ENCODE measurements around the gene C4orf36. TPM values are rescaled to one million over a fixed set of nuclear protein-coding genes. Genes with fewer than 3 reads are reported as not detected.
A peak's percentile ranks its signal among the peaks of the same experiment; 100 is the strongest.
"Not testable (repeated sequence)": the region's sequence is repeated elsewhere in the genome, so short reads cannot be mapped to it uniquely, and the experiment has no call there.

The C4orf36 gene
- polyA plus RNA-seq, 1 donor = 0.60 TPM

GRCh38 chr4:86892636-86892960 lies 376 bp upstream of the C4orf36 start:
- H3K36me3 ChIP-seq (ENCODE audit: control insufficient read depth, insufficient read depth, low read length) = no peaks in the 10 kb centered on the region
- DNase-seq = no peak
- no peak overlapping the region for H3K27ac ChIP-seq (ENCODE audit: low read length)
- no peaks in the 10 kb centered on the region for H3K27me3 ChIP-seq (ENCODE audit: control insufficient read depth, insufficient read depth, low read length)
- WGBS (ENCODE audit: insufficient coverage, low lambda C conversion rate) = 20% methylated on average over 1 of the region's 13 CpGs
- H3K4me3 ChIP-seq (ENCODE audit: low read length) = peak overlapping the region; percentile 81
- H3K4me1 ChIP-seq (ENCODE audit: control insufficient read depth, insufficient read depth, low read length) = no peaks in the 10 kb centered on the region
- no peaks in the 10 kb centered on the region for H3K9me3 ChIP-seq (ENCODE audit: control insufficient read depth, low read depth, low read length)

GRCh38 chr4:86890790-86891189 lies 1.4 kb downstream of the C4orf36 start:
- Histone ChIP-seq H3K36me3 (ENCODE audit: control insufficient read depth, insufficient read depth, low read length) (no peaks in the 10 kb centered on the region), H3K27me3 (ENCODE audit: control insufficient read depth, insufficient read depth, low read length) (no peaks in the 10 kb centered on the region), H3K27ac (ENCODE audit: low read length) (no peak overlapping the region), H3K4me1 (ENCODE audit: control insufficient read depth, insufficient read depth, low read length) (no peaks in the 10 kb centered on the region), H3K4me3 (ENCODE audit: low read length) (no peak overlapping the region), H3K9me3 (ENCODE audit: control insufficient read depth, low read depth, low read length) (no peaks in the 10 kb centered on the region)
- no peak for DNase-seq
- no CpG with 5 or more reads among the region's 7 CpGs for WGBS (ENCODE audit: insufficient coverage, low lambda C conversion rate)

- H3K4me1 ChIP-seq (ENCODE audit: control insufficient read depth, insufficient read depth, low read length) = no peaks in the 10 kb centered on the region
- H3K9me3 ChIP-seq (ENCODE audit: control insufficient read depth, low read depth, low read length) = peaks cover 15% of the 10 kb centered on the region
- H3K36me3 ChIP-seq (ENCODE audit: control insufficient read depth, insufficient read depth, low read length) = no peaks in the 10 kb centered on the region
- no peaks in the 10 kb centered on the region for H3K27me3 ChIP-seq (ENCODE audit: control insufficient read depth, insufficient read depth, low read length)
- DNase-seq = no peak
- no CpG with 5 or more reads among the region's 1 CpG for WGBS (ENCODE audit: insufficient coverage, low lambda C conversion rate)
- no peak overlapping the region for H3K4me3 ChIP-seq (ENCODE audit: low read length)
- H3K27ac ChIP-seq (ENCODE audit: low read length) = no peak overlapping the region
These were observed 12.6 kb downstream of the C4orf36 start for GRCh38 chr4:86879641-86880040.

GRCh38 chr4:86878640-86879039 lies 13.6 kb downstream of the C4orf36 start:
- peaks cover 15% of the 10 kb centered on the region for H3K9me3 ChIP-seq (ENCODE audit: control insufficient read depth, low read depth, low read length)
- H3K4me3 ChIP-seq (ENCODE audit: low read length) = no peak overlapping the region
- WGBS (ENCODE audit: insufficient coverage, low lambda C conversion rate) = no CpG with 5 or more reads among the region's 2 CpGs

GRCh38 chr4:86876894-86877685 lies 15.1 kb downstream of the C4orf36 start:
- Histone ChIP-seq H3K9me3 (ENCODE audit: control insufficient read depth, low read depth, low read length) (peaks cover 15% of the 10 kb centered on the region), H3K4me1 (ENCODE audit: control insufficient read depth, insufficient read depth, low read length) (no peaks in the 10 kb centered on the region), H3K4me3 (ENCODE audit: low read length) (no peak overlapping the region), H3K27me3 (ENCODE audit: control insufficient read depth, insufficient read depth, low read length) (no peaks in the 10 kb centered on the region), H3K36me3 (ENCODE audit: control insufficient read depth, insufficient read depth, low read length) (no peaks in the 10 kb centered on the region), H3K27ac (ENCODE audit: low read length) (no peak overlapping the region)
- WGBS (ENCODE audit: insufficient coverage, low lambda C conversion rate) = 88% methylated on average over 4 of the region's 4 CpGs
- DNase-seq = no peak

More at GRCh38 chr4:86878640-86879039, 13.6 kb downstream of the C4orf36 start:
- no peak for DNase-seq
- Histone ChIP-seq H3K27ac (ENCODE audit: low read length) (no peak overlapping the region), H3K4me1 (ENCODE audit: control insufficient read depth, insufficient read depth, low read length) (no peaks in the 10 kb centered on the region), H3K36me3 (ENCODE audit: control insufficient read depth, insufficient read depth, low read length) (no peaks in the 10 kb centered on the region), H3K27me3 (ENCODE audit: control insufficient read depth, insufficient read depth, low read length) (no peaks in the 10 kb centered on the region)

- not testable (repeated sequence) for H3K4me3 ChIP-seq (ENCODE audit: low read length); H3K27me3 ChIP-seq (ENCODE audit: control insufficient read depth, insufficient read depth, low read length); DNase-seq; H3K4me1 ChIP-seq (ENCODE audit: control insufficient read depth, insufficient read depth, low read length); H3K36me3 ChIP-seq (ENCODE audit: control insufficient read depth, insufficient read depth, low read length); H3K27ac ChIP-seq (ENCODE audit: low read length)
- no CpG with 5 or more reads among the region's 4 CpGs for WGBS (ENCODE audit: insufficient coverage, low lambda C conversion rate)
- H3K9me3 ChIP-seq (ENCODE audit: control insufficient read depth, low read depth, low read length) = peaks cover 12% of the 10 kb centered on the region
These were observed 16.8 kb downstream of the C4orf36 start for GRCh38 chr4:86875436-86875835.

GRCh38 chr4:86872135-86872534 lies 20.1 kb downstream of the C4orf36 start:
- Histone ChIP-seq H3K27me3 (ENCODE audit: control insufficient read depth, insufficient read depth, low read length) (no peaks in the 10 kb centered on the region), H3K27ac (ENCODE audit: low read length) (no peak overlapping the region), H3K36me3 (ENCODE audit: control insufficient read depth, insufficient read depth, low read length) (no peaks in the 10 kb centered on the region), H3K4me1 (ENCODE audit: control insufficient read depth, insufficient read depth, low read length) (peaks cover 2% of the 10 kb centered on the region), H3K9me3 (ENCODE audit: control insufficient read depth, low read depth, low read length) (no peaks in the 10 kb centered on the region), H3K4me3 (ENCODE audit: low read length) (no peak overlapping the region)
- peak in 1 of 2 donors; percentile 25 for DNase-seq
- 83% methylated on average over 3 of the region's 4 CpGs for WGBS (ENCODE audit: insufficient coverage, low lambda C conversion rate)

GRCh38 chr4:86870442-86871069 lies 21.7 kb downstream of the C4orf36 start:
- no peaks in the 10 kb centered on the region for H3K36me3 ChIP-seq (ENCODE audit: control insufficient read depth, insufficient read depth, low read length)
- no peak for DNase-seq
- no peaks in the 10 kb centered on the region for H3K27me3 ChIP-seq (ENCODE audit: control insufficient read depth, insufficient read depth, low read length)
- H3K27ac ChIP-seq (ENCODE audit: low read length) = no peak overlapping the region
- WGBS (ENCODE audit: insufficient coverage, low lambda C conversion rate) = 100% methylated on average over 1 of the region's 9 CpGs
- H3K9me3 ChIP-seq (ENCODE audit: control insufficient read depth, low read depth, low read length) = no peaks in the 10 kb centered on the region
- no peak overlapping the region for H3K4me3 ChIP-seq (ENCODE audit: low read length)
- H3K4me1 ChIP-seq (ENCODE audit: control insufficient read depth, insufficient read depth, low read length) = peaks cover 2% of the 10 kb centered on the region

- Histone ChIP-seq H3K4me3 (ENCODE audit: low read length) (no peak overlapping the region), H3K4me1 (ENCODE audit: control insufficient read depth, insufficient read depth, low read length) (peaks cover 5% of the 10 kb centered on the region), H3K27me3 (ENCODE audit: control insufficient read depth, insufficient read depth, low read length) (no peaks in the 10 kb centered on the region), H3K36me3 (ENCODE audit: control insufficient read depth, insufficient read depth, low read length) (no peaks in the 10 kb centered on the region), H3K9me3 (ENCODE audit: control insufficient read depth, low read depth, low read length) (no peaks in the 10 kb centered on the region), H3K27ac (ENCODE audit: low read length) (no peak overlapping the region)
- DNase-seq = no peak
- WGBS (ENCODE audit: insufficient coverage, low lambda C conversion rate) = 80% methylated on average over 1 of the region's 8 CpGs
These were observed 34.7 kb downstream of the C4orf36 start for GRCh38 chr4:86857341-86858052.

- Histone ChIP-seq H3K27me3 (ENCODE audit: control insufficient read depth, insufficient read depth, low read length) (no peaks in the 10 kb centered on the region), H3K4me1 (ENCODE audit: control insufficient read depth, insufficient read depth, low read length) (peaks cover 5% of the 10 kb centered on the region), H3K4me3 (ENCODE audit: low read length) (no peak overlapping the region), H3K9me3 (ENCODE audit: control insufficient read depth, low read depth, low read length) (no peaks in the 10 kb centered on the region), H3K27ac (ENCODE audit: low read length) (no peak overlapping the region), H3K36me3 (ENCODE audit: control insufficient read depth, insufficient read depth, low read length) (no peaks in the 10 kb centered on the region)
- no peak for DNase-seq
- no CpG with 5 or more reads among the region's 1 CpG for WGBS (ENCODE audit: insufficient coverage, low lambda C conversion rate)
These were observed 35.3 kb downstream of the C4orf36 start for GRCh38 chr4:86856896-86857295.
